Smooth muscle cell of the brain vasculature (primary cell): ENCODE measurements around the gene CNTFR.
"Not testable (repeated sequence)": the region's sequence is repeated elsewhere in the genome, so short reads cannot be mapped to it uniquely, and the experiment has no call there.

ENCODE experiments used
- DNase-seq: peaks from one replicate; pipeline ENCODE4 v3.0.0-alpha.2; 2012; ENCODE audit warnings: low read depth, low spot score

The CNTFR gene, protein sequence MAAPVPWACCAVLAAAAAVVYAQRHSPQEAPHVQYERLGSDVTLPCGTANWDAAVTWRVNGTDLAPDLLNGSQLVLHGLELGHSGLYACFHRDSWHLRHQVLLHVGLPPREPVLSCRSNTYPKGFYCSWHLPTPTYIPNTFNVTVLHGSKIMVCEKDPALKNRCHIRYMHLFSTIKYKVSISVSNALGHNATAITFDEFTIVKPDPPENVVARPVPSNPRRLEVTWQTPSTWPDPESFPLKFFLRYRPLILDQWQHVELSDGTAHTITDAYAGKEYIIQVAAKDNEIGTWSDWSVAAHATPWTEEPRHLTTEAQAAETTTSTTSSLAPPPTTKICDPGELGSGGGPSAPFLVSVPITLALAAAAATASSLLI

DNA sequence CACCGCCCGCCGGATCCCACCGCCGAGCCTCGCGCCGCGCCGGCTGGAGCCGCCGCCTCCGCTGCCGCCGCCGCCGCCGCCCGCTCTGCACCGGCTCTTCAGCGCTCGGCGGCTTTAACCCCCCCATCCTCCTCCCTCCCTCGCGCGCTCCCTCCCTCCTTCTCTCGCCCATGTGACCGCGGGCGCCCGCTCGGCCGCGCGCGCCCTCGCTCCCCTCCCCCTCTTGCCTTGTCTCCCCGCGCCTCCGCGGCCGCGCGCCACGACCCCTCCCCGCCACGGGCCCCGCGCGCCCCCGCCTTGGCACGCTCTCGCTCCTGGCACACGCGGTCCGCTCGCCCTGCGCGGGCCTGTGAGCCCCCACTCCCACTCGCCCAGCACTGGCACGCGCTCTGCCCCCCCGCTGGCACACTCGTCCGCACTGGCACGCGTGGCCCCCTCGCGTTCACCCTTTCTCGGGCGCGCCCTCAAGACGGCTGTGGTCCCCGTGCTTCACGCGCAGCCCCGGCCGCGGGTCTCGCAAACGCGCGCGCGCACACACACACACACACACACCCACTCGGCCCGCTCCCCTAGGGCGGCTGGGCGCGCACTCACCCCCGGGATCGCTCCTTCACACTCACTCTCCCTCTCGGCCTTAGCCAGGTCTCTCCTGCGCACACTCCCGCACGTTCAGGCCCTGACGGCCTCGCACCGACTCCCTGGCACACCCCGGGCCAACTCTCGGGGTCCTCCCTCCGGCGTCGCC is at the start of gene CNTFR:
TSS of gene CNTFR (minus strand) at position 89 of the 745 bp plus-strand sequence. CDS start 20,743 bp downstream, outside the sequence.
- no peak for DNase-seq

GRCh38 chr9:34639322-34639721 is 49.8 kb upstream of the CNTFR start:
- not testable (repeated sequence) for DNase-seq

DNA sequence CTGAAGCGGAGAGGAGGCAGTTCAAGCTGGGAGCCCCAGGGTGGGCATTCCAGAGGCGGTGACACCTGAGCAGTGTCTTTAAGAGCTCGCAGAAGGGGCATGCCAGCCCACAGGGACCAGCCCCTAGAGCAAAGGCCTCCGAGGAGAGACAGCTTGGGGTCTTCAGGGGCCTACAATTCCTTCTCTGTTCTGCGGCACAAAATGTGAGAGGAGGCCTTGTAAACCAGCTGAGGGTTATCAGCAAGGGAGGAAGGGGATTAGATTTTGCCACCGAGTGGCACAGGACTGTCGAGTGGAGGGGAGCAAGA is 48.6 kb upstream of the CNTFR start:
- DNase-seq, result no peak

DNA sequence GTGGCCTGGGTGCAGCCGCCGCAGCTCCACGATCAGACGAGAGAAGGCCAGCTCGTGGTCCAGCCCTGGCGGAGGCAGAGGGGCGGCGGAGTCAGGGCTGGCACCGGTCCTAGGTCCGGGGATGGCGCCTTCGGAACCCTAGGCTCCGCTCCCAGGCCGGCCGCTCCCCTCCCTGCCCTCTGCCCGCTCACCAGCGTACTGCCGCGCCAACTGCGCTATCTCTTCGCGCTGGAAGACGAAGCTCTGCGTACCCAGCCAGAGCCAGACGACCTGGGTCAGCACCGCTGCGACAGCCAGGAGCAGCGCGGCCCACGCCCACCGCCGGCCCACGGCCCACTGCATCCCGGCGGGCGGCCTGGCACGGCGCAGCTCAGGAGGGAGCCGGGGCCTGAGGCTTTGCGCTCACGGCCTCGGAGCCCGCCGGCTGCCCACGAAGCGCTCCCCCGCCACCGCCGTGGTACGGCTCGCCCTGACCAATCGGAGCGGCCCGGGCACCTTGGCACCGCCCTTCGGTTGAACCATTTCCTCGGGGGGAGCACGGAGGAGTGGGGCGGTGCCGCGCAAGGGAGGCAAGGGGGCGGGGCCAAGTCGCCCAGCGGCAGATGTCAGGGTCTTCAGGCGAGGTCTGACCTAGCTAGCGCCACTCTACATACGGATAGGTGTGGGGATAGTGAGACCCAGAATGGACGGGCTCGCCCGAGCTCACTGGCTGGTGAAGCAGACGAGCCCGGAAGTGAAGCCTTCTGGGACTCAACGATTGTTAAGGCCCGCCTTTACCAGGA is 48.0 kb upstream of the CNTFR start, which contains the start of gene SIGMAR1:
TSS of gene SIGMAR1 (minus strand) at position 432 of the 782 bp plus-strand sequence. CDS start at position 342, 90 bp downstream.
- peak; percentile 75 for DNase-seq

DNA sequence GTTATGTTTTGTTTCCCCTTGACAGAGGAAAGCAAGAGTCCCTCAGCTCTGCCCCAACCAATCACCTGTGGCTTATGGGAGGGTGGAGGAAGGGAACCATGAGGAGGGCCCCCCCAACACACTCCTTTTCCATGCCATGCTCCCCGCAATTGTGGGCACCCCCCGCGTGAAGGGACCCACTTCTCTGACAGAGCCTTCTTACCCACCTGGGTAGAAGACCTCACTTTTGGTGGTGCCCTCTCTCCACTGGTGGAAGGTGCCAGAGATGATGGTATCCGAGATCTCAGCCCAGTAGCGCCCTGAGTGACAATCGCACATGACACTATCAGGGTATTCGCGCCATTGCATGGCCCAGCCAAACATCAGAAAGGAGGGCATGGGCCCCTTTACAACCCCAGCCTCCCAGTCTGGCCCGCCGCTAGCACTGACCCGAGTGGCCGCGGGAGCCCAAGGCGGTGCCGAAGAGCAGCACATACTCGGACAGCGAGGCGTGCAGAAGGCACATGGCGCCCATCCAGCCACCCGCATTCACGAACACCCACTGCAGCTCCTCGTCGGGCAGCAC is 47.3 kb upstream of the CNTFR start:
- DNase-seq, result no peak

- DNase-seq, result no peak
These were observed 46.0 kb upstream of the CNTFR start for GRCh38 chr9:34635556-34635955.

GRCh38 chr9:34634551-34635248 is 45.2 kb upstream of the CNTFR start:
- no peak for DNase-seq

- DNase-seq, result no peak
These were observed 44.5 kb upstream of the CNTFR start for GRCh38 chr9:34633851-34634550.

DNA sequence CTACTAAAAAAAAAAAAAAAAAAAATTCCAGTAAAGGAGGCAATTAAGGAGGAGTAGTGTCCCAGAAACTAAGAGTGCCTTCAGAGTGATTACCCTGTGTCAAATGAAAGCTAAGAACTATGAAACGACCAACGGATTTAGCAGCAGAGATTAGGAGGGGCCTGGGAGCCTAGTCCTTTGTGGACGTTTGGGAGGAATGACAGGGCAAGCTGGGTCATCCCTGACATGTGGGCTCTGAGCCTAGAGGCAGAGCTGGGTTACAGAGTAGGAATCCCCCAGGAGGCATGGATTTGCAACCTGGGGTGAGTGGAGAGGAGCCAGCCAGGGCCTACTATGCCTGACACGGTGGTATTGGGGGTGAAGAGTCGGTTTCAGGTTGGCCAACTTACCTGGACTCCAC is 43.6 kb upstream of the CNTFR start:
- no peak for DNase-seq

- no peak for DNase-seq
These were observed 41.1 kb upstream of the CNTFR start for GRCh38 chr9:34630402-34631154.

GRCh38 chr9:34629491-34629808 is 39.9 kb upstream of the CNTFR start:
- DNase-seq, result no peak

GRCh38 chr9:34628656-34629490 is 39.3 kb upstream of the CNTFR start, which contains the start of gene ARID3C:
Gene ARID3C, minus strand, starts transcription at chr9:34629066. Its CDS starts 1,052 bp downstream, at chr9:34628014.
- DNase-seq, result no peak

DNA sequence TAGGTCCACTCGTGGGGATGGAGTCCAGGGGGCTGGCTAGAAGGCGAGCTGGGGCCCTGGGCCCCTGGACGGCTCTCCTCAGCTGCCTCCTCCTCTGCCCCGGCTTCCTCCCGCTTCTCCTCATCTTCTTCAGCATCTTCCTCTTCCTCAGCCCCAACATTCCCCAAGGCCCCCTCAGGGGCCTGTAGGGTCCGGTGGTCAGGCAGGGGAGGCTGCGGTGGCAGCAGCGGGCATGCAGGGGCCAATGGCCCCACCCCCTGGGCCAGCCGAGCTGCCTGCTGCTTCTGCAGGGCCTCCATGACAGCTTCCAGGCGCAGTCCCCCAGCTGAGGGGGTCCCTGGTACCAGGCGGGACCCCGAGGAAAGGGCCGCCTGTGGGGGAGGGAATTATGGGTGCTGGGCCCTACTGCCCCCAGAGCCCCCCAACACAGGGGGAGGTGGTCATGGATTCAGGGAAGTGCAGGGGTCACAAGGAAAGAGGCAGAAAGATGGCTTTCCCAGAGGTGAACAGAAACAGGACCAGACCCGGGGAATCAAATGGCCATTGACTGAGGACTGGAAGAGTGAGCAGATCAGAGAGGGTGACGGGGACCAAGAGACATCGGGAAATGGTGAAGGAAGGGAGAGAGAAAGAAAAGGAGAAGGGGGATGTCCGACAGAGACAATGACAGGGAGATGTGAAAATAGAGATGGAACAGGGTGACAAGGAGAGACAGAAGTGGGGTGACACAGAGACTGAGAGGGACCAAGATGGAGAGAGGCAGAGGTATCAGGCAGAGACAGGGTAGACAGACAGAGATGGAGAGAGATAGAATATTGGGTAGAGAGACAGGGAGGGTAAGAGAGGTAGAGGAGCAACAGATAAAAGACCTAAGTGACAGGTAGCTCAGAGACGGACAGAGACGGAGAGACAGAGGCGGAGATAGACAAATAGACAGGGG is 38.5 kb upstream of the CNTFR start:
- DNase-seq, result no peak

- no peak for DNase-seq
These were observed 35.6 kb upstream of the CNTFR start for GRCh38 chr9:34625186-34625486.

DNA sequence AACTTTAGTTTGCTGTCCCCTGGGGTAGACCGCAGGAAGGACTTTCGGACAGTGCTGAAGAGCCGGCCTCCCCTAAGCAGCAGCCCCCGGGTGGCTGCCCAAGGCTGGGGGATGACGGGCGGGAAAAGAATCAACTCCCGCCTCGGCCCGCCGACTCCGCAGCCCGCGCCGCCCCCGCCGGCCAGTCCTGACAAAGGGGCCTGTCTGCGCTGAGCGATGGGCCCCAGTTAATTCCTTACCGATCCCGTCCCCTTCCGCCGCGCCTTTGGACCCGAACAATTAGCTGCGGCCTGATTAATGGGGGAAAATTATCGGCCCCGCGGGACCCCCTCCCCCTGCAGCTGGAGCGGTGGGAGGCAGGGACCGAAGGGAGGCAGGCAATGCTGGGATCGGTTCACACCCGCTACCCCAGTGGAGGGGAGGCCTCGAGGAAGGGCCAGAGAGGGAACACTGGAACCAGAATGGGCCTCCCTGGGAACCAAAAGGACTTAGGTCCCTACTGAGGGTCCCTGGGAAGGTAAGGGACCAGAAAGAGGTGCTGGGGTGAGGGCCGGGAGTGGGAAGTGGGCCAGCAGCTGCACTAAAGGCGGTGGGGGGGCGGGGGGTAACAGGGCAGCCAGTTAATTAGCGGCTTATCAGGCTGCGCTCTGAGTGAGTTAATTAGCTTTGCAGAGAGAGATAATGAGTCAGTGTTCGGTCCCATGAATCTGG is 35.1 kb upstream of the CNTFR start:
- DNase-seq, result no peak

DNA sequence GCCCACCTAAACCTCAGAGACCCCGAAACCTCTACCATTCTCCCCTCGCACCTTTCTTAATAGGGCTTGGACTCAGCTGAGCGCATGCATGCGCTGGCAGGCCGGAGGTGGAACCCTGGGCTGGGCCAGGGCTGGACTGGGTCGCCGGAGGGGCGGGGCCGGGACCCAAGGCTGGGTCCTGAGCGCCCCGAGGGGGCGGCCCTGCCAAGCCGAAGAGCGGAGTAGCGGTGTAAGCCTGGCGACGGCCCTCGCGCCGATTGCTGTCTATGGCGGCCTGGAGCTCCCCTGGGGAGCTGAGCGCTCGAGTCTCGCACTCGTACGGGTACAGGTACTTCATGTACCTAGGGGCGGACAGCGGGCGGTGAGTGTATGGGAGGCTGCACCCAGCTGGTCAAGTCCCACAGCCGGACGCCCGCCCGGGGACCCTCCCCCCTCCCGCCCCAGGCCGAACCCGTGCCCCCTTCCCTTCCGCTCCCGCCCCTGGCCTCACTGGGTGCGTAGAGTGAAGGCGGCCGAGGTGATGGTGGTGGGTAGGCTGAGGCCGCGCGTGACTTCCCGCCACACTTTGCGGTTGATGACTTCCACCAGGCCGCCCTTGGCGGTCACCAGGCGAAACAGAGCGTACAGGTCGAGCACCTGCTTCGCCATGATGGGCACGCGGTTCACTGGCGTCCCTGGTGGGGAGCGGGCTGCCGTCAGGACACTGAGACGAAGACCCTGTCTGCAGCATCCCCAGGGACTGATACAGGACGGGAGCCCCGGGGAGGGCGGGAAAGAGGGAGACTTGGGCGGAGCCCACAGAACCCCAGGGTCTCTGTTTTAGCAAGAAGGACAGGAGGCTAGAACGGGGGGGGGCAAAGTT is 34.1 kb upstream of the CNTFR start:
- DNase-seq, result no peak
